ENCODE data around the gene HCRT.

Gene HCRT

GRCh38 chr17:42201458-42201772 lies 16.2 kb upstream of the HCRT start (continued):
- TF ChIP-seq BCL11B (tag by site-specific recombination; IDR thresholded peaks at IDR 0.05; ENCODE audit: low read depth) (no peak), ZNF48 (tag by site-specific recombination; IDR thresholded peaks at IDR 0.05) (no peak), ZNF514 (tag by site-specific recombination; IDR thresholded peaks at IDR 0.05) (no peak), SCRT1 (tag by site-specific recombination; IDR thresholded peaks at IDR 0.05; ENCODE audit: borderline replicate concordance) (no peak)

GRCh38 chr17:42200706-42201457 lies 15.6 kb upstream of the HCRT start:
- CTCF ChIA-PET: interaction anchor here (0.7 to 1.3 kb wide), 3 partner anchors 20 to 207 kb away, joined by 3 to 5 read pairs (median 3); partner anchors contain the start of gene KCNH4
- Histone ChIP-seq H3K9me3 (ENCODE audit: control insufficient read depth, insufficient read depth, low read depth, low read length) (no peaks in the 10 kb centered on the region), H3K27ac (ENCODE audit: extremely low read depth, low read depth, low read length) (no peak overlapping the region), H3K4me1 (ENCODE audit: control insufficient read depth, insufficient read depth, low read length) (no peaks in the 10 kb centered on the region), H3K4me3 (ENCODE audit: low read depth, low read length) (no peak overlapping the region), H3K36me3 (ENCODE audit: control insufficient read depth in 2 of 2, insufficient read depth in 1 of 2, low read length in 2 of 2) (peaks cover 15 to 51% of the 10 kb centered on the region in 2 experiments)
- POLR2A ChIA-PET: no interaction called here
- TF ChIP-seq ZNF175 (tag by site-specific recombination; IDR thresholded peaks at IDR 0.05): no peak

- Histone ChIP-seq H3K4me3 (ENCODE audit: low read depth, low read length) (no peak overlapping the region), H3K4me1 (ENCODE audit: control insufficient read depth, insufficient read depth, low read length) (no peaks in the 10 kb centered on the region), H3K27ac (ENCODE audit: extremely low read depth, low read depth, low read length) (no peak overlapping the region), H3K9me3 (ENCODE audit: control insufficient read depth, insufficient read depth, low read depth, low read length) (no peaks in the 10 kb centered on the region), H3K36me3 (ENCODE audit: control insufficient read depth in 2 of 2, insufficient read depth in 1 of 2, low read length in 2 of 2) (peaks cover under 1 to 42% of the 10 kb centered on the region in 2 experiments; a peak in 2 of 3 replicates)
- ChIA-PET POLR2A (interaction anchor here (1.2 kb wide), 1 partner anchor 13 kb away, joined by 3 read pairs; no protein-coding TSS in a partner anchor), CTCF (interaction anchor here (0.6 to 1.0 kb wide), 2 partner anchors 55 to 207 kb away, joined by 3 read pairs; no protein-coding TSS in a partner anchor)
- no peak for TF ChIP-seq ZNF214 (tag by site-specific recombination; IDR thresholded peaks at IDR 0.05; ENCODE audit: borderline replicate concordance)
- TF ChIP-seq ZNF335 (tag by site-specific recombination; conservative IDR thresholded peaks at IDR 0.05): no peak
- TF ChIP-seq HIC1 (tag by site-specific recombination; IDR thresholded peaks at IDR 0.05): no peak
- TF ChIP-seq CTCF (tag by site-specific recombination; IDR thresholded peaks at IDR 0.05): no peak
- TF ChIP-seq ZNF580 (tag by site-specific recombination; IDR thresholded peaks at IDR 0.05): no peak
- TF ChIP-seq ZNF398 (tag by site-specific recombination; IDR thresholded peaks at IDR 0.05): no peak
- TF ChIP-seq ZNF16 (tag by site-specific recombination; IDR thresholded peaks at IDR 0.05; ENCODE audit: low read depth): no peak
- no peak for TF ChIP-seq ZNF239 (tag by site-specific recombination; IDR thresholded peaks at IDR 0.05)
- no peak for TF ChIP-seq ZNF677 (tag by site-specific recombination; IDR thresholded peaks at IDR 0.05)
- TF ChIP-seq ZNF830 (tag by site-specific recombination; IDR thresholded peaks at IDR 0.05; ENCODE audit: low read depth): no peak
These were observed 14.3 kb upstream of the HCRT start for GRCh38 chr17:42199416-42200011.

All from HEK293 (cell line).